ENCODE measurements around the gene GRM5.
A peak's percentile ranks its signal among the peaks of the same experiment; 100 is the strongest.

Gene GRM5

GRCh38 chr11:88819616-88820015 is 246.2 kb downstream of the GRM5 start:
- POLR2A ChIA-PET: interaction anchor here (0.6 kb wide), 1 partner anchor 261 kb away, joined by 5 read pairs; no protein-coding TSS in a partner anchor
- CTCF ChIA-PET: interaction anchor here (1.1 kb wide), 1 partner anchor 18 kb away, joined by 3 read pairs; no protein-coding TSS in a partner anchor

DNA sequence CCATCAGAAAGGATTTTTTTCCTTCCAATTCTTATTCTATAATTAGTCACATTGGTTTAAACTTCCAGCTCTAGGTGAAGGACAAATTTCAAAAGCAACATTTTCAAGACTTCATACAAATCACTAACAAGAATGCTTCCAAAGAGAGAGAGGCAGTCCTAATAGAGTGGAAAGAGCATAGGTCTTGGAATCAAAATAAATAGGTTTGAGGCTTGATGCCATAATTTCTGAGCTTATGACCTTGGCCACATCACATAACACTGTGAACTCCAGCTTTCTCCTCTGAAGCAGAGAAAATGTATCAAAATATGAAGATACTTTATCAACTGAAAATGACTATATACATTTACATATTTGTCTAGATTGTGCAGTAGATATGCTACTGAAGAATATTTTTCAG is 246.8 kb downstream of the GRM5 start:
- ChIA-PET POLR2A (no interaction called here), CTCF (interaction anchor here (1.1 kb wide), 1 partner anchor 18 kb away, joined by 3 read pairs; no protein-coding TSS in a partner anchor)
- no peak for TF ChIP-seq CTCF (IDR thresholded peaks at IDR 0.05; ENCODE audit: control extremely low read depth, extremely low read depth, low read depth, missing control alignments)
- DNase-seq (ENCODE audit: extremely low spot score): no peak

More at GRCh38 chr11:88819616-88820015, 246.2 kb downstream of the GRM5 start:
- no peak for TF ChIP-seq CTCF (IDR thresholded peaks at IDR 0.05; ENCODE audit: control extremely low read depth, extremely low read depth, low read depth, missing control alignments)
- DNase-seq (ENCODE audit: extremely low spot score): no peak

GRCh38 chr11:88815505-88815904 is 250.3 kb downstream of the GRM5 start:
- ChIA-PET CTCF (no interaction called here), POLR2A (no interaction called here)
- DNase-seq (ENCODE audit: extremely low spot score): no peak
- TF ChIP-seq CTCF (IDR thresholded peaks at IDR 0.05; ENCODE audit: control extremely low read depth, extremely low read depth, low read depth, missing control alignments): no peak

GRCh38 chr11:88814076-88814475 is 251.7 kb downstream of the GRM5 start:
- TF ChIP-seq CTCF (IDR thresholded peaks at IDR 0.05; ENCODE audit: control extremely low read depth, extremely low read depth, low read depth, missing control alignments): no peak
- ChIA-PET CTCF (no interaction called here), POLR2A (no interaction called here)
- peak; percentile 12 for DNase-seq (ENCODE audit: extremely low spot score)

- ChIA-PET CTCF (no interaction called here), POLR2A (no interaction called here)
- TF ChIP-seq CTCF (IDR thresholded peaks at IDR 0.05; ENCODE audit: control extremely low read depth, extremely low read depth, low read depth, missing control alignments): no peak
- peak; percentile 17 for DNase-seq (ENCODE audit: extremely low spot score)
These were observed 252.4 kb downstream of the GRM5 start for GRCh38 chr11:88813233-88813915.

DNA sequence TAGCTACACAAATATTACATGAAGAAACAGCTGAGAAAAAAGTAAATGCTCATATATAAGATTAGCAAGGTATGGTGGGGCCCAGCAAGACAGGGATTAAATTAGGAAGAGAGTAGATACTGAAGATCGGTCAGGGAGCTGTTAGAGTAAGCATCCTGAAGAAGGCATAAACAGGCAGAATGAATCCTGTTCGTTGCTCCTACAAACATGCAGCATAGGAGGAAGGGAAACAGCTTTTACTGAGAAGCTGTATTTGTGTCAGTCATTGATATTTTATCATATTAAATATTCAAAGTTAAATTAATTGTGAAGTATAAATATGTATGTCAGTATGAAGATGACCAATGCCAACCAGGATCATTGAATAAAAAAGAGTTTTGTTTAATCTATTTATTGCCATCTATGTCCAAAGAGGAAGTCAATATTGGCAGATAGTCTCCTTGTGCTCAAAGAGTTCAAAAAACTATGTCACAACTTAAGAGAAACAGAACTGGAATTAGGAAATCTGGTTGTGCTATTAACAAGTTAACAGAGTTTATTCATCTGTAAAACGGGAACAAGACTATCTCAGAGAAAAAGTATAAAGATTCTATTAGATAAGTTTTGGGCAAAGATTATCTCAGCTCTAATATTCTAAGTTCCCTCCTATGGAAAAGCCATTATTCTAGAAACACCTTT is 255.2 kb downstream of the GRM5 start:
- TF ChIP-seq CTCF (IDR thresholded peaks at IDR 0.05; ENCODE audit: control extremely low read depth, extremely low read depth, low read depth, missing control alignments): no peak
- ChIA-PET CTCF (no interaction called here), POLR2A (no interaction called here)
- DNase-seq (ENCODE audit: extremely low spot score): no peak

All from GM10248 (cell line).